GM23338 (cell line): Measurements from ENCODE around the gene COLEC12. TPM values are rescaled to one million over a fixed set of nuclear protein-coding genes. Genes with fewer than 3 reads are reported as not detected.

Experiments used
- ATAC-seq: fragments of 200-7000 bp; cut with Tn5 transposase; 3 replicates; pipeline ENCODE4 v1.9.1; 2020
- DNase-seq: peaks from one replicate; pipeline ENCODE4 v3.0.0-alpha.2; 2015; ENCODE audit warnings: low spot score
- H2AFZ ChIP-seq: fragments of 200-600 bp; sonication (generic); 2 replicates; pipeline ENCODE4 v1.8.0; 2016; ENCODE audit warnings: antibody characterized with exemption, mild to moderate bottlenecking, moderate library complexity
- H3F3A ChIP-seq: fragments of 200-600 bp; sonication (generic); replicated peaks from 2 replicates; pipeline ENCODE4 v1.8.0; 2017; ENCODE audit warnings: antibody characterized with exemption, mixed run types, low read depth
- H3K27ac ChIP-seq: fragments of 200-600 bp; sonication (generic); 2 replicates; pipeline ENCODE4 v1.6.1; 2016; ENCODE audit warnings: low read depth
- H3K27me3 ChIP-seq: fragments of 200-600 bp; sonication (generic); 2 replicates; pipeline ENCODE4 v1.8.0; 2016; ENCODE audit warnings: mild to moderate bottlenecking, mixed run types, moderate library complexity; ENCODE audit not compliant: insufficient read depth
- H3K36me3 ChIP-seq: fragments of 200-600 bp; sonication (generic); 2 replicates; pipeline ENCODE4 v1.8.0; 2016; ENCODE audit warnings: mild to moderate bottlenecking; ENCODE audit not compliant: insufficient read depth
- H3K4me1 ChIP-seq: fragments of 200-600 bp; sonication (generic); 2 replicates; pipeline ENCODE4 v1.8.0; 2016; ENCODE audit warnings: mild to moderate bottlenecking, moderate library complexity; ENCODE audit not compliant: insufficient read depth
- H3K4me2 ChIP-seq: fragments of 200-600 bp; sonication (generic); 2 replicates; pipeline ENCODE4 v1.7.1; 2017; ENCODE audit warnings: mixed run types
- H3K4me3 ChIP-seq: fragments of 200-600 bp; sonication (generic); 2 replicates; pipeline ENCODE4 v1.6.1; 2016; ENCODE audit warnings: mixed run types
- H3K79me2 ChIP-seq: fragments of 200-600 bp; sonication (generic); replicated peaks from 2 replicates; pipeline ENCODE4 v1.8.0; 2017; ENCODE audit warnings: mild to moderate bottlenecking; ENCODE audit not compliant: insufficient read depth
- H3K9me2 ChIP-seq: fragments of 200-600 bp; sonication (generic); 2 replicates; pipeline ENCODE4 v1.8.0; 2017; ENCODE audit not compliant: insufficient read depth
- H4K20me1 ChIP-seq: fragments of 200-600 bp; sonication (generic); replicated peaks from 2 replicates; pipeline ENCODE4 v1.8.0; 2017; ENCODE audit warnings: mild to moderate bottlenecking; ENCODE audit not compliant: insufficient read depth
- H3K27ac Mint-ChIP-seq: 2 replicates; pipeline ENCODE4 v1.8.0; 2020; ENCODE audit warnings: inconsistent platforms, mild to moderate bottlenecking, moderate library complexity, mixed read lengths
- H3K27me3 Mint-ChIP-seq: 3 replicates; pipeline ENCODE4 v1.8.0; 2022; ENCODE audit warnings: low read depth, mild to moderate bottlenecking, moderate library complexity, mixed read lengths, inconsistent platforms; ENCODE audit not compliant: insufficient read depth, poor library complexity
- H3K36me3 Mint-ChIP-seq: 3 replicates; pipeline ENCODE4 v1.8.0; 2021; ENCODE audit warnings: low read depth, mild to moderate bottlenecking, inconsistent platforms, moderate library complexity, mixed read lengths
- H3K4me1 Mint-ChIP-seq: 3 replicates; pipeline ENCODE4 v1.8.0; 2020; ENCODE audit warnings: mild to moderate bottlenecking, inconsistent platforms, mixed read lengths
- H3K4me3 Mint-ChIP-seq: 3 replicates; pipeline ENCODE4 v1.8.0; 2021; ENCODE audit warnings: moderate library complexity, mild to moderate bottlenecking, inconsistent platforms, mixed read lengths
- H3K9me3 Mint-ChIP-seq: 3 replicates; pipeline ENCODE4 v1.8.0; 2020; ENCODE audit warnings: moderate library complexity, mild to moderate bottlenecking, inconsistent platforms, mixed read lengths
- CREB1 ChIP-seq: fragments of 250-450 bp; sonication (Bioruptor Pico); IDR thresholded peaks from 2 replicates; pipeline ENCODE4 v1.5.0; 2020; ENCODE audit warnings: low read depth, mild to moderate bottlenecking, moderate library complexity
- EZH2 ChIP-seq: fragments of 200-600 bp; sonication (generic); IDR thresholded peaks from one replicate; pipeline ENCODE4 v1.8.0; 2017; ENCODE audit warnings: antibody characterized with exemption, mild to moderate bottlenecking, low read depth; ENCODE audit not compliant: unreplicated experiment
- EZH2phosphoT487 ChIP-seq: fragments of 200-600 bp; sonication (generic); IDR thresholded peaks from one replicate; pipeline ENCODE4 v1.8.1; 2018; ENCODE audit warnings: antibody characterized with exemption; ENCODE audit not compliant: unreplicated experiment
- JUNB ChIP-seq: IDR thresholded peaks from one replicate; pipeline ENCODE4 v1.6.1; 2016; ENCODE audit warnings: antibody characterized with exemption; ENCODE audit not compliant: unreplicated experiment
- POLR2AphosphoS5 ChIP-seq: IDR thresholded peaks from 2 replicates; pipeline ENCODE4 v1.6.1; 2016; ENCODE audit warnings: antibody characterized with exemption, low read depth
- ZNF114 ChIP-seq: fragments of 250-450 bp; sonication (Bioruptor Pico); IDR thresholded peaks from 2 replicates; pipeline ENCODE4 v1.5.0; 2020; ENCODE audit warnings: mild to moderate bottlenecking, moderate library complexity
- ZNF462 ChIP-seq: fragments of 250-450 bp; sonication (Bioruptor Pico); IDR thresholded peaks from 2 replicates; pipeline ENCODE4 v1.5.0; 2020; ENCODE audit warnings: mild to moderate bottlenecking, moderate library complexity
- polyA plus RNA-seq: library from polyadenylated mRNA; unstranded; fragments of >200 nt; fragmentation: Nextera tagmentation; extraction: Ambion mirVana; gene quantifications from 2 replicates; pipeline ENCODE4 v1.2.1, GENCODE V29; 2016
- total RNA-seq: library from RNA; depleted of rRNA; stranded (reverse); fragments of >200 nt; shearing (Covaris generic); gene quantifications from 2 replicates; pipeline ENCODE4 v1.2.3, GENCODE V29; 2014

The COLEC12 gene
- total and polyA plus RNA-seq, 2 experiments from 2014 or later = 1.1 to 3.2 TPM

DNA sequence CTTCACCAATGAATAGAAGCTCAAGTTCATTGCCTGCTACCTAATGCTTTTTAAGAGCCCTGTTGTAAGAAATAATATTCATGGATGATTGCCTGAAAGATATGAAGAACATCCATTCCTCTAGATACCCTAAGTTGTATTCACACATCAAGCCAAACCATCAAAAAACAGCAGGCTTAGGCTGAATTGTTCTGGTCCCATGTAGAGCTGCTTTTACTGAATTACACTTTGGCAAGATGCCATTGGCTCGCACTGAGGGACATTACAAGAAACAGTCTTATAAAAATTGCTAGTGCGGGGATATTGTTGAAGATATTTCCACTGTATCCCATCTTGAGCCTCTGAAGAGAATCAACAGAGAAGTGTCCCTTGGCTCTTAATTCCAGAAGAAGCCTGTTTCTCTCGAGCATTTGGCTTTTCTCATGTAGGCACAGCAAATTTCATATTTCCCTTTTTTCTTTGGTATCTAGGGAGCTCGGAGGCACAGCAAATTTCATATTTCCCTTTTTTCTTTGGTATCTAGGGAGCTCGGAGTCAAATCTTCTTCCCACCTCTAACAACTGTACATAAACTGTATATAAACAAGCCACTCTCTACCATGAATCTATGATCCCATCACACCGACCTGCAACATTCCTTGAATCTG, 107.5 kb downstream of the COLEC12 start:
- TF ChIP-seq POLR2AphosphoS5 (no peak), EZH2 (no peak), ZNF114 (CRISPR knock-in tag) (no peak), JUNB (no peak), CREB1 (CRISPR knock-in tag) (no peak), ZNF462 (no peak), EZH2phosphoT487 (no peak)
- Histone ChIP-seq H3K27ac (no peak overlapping the region), H3K36me3 (no peaks in the 10 kb centered on the region), H4K20me1 (no peaks in the 10 kb centered on the region), H3K27me3 (no peaks in the 10 kb centered on the region), H2AFZ (no peak overlapping the region), H3K9me2 (peaks cover 7% of the 10 kb centered on the region; the same call in 1 of the 2 replicates), H3K4me3 (no peak overlapping the region), H3F3A (no peaks in the 10 kb centered on the region), H3K79me2 (no peaks in the 10 kb centered on the region), H3K4me1 (no peaks in the 10 kb centered on the region), H3K4me2 (no peak overlapping the region)
- Mint-ChIP-seq H3K27me3 (no peaks in the 10 kb centered on the region), H3K9me3 (no peaks in the 10 kb centered on the region), H3K4me1 (0 out of 3 replicates have a peak, but pooled peaks cover 2% of the 10 kb centered on the region), H3K36me3 (no peaks in the 10 kb centered on the region), H3K4me3 (no peak overlapping the region), H3K27ac (no peak overlapping the region)
- ATAC-seq (no peak), DNase-seq (no peak)
